GM19468 (cell line): ENCODE data around the gene GPR42.

Experiments
- ATAC-seq: cut with Tn5 transposase; IDR thresholded peaks from one replicate; pipeline ENCODE4 v1.9.1; 2021; ENCODE audit warnings: mild to moderate bottlenecking, moderate library complexity, moderate number of reproducible peaks; ENCODE audit not compliant: unreplicated experiment; ENCODE audit errors: extremely low read depth

Gene GPR42, protein sequence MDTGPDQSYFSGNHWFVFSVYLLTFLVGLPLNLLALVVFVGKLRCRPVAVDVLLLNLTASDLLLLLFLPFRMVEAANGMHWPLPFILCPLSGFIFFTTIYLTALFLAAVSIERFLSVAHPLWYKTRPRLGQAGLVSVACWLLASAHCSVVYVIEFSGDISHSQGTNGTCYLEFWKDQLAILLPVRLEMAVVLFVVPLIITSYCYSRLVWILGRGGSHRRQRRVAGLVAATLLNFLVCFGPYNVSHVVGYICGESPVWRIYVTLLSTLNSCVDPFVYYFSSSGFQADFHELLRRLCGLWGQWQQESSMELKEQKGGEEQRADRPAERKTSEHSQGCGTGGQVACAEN

DNA sequence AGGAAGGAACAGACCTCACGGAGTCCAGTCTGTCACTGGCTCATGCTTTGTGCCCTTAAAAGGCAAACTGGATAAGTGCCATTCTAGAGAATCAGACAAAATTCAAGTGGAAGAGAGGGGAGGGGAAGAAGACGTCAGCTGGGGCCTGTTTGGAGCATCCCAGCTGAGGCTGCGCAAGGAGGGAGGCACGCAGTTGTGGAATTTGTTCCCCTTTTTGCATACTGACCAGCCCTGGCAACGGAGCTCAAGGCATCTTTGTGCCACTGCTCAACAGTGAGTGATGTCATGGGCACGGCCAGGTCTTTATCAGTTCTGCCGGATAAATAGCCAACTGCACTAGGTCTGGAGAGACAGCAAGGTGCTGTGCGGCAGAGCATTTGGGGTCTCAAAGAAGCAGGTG, at the start of gene GPR42:
Gene GPR42 (plus strand): TSS at position 347 of the 400 bp plus-strand sequence. CDS start 292 bp downstream, outside the sequence.
- no peak for ATAC-seq

DNA sequence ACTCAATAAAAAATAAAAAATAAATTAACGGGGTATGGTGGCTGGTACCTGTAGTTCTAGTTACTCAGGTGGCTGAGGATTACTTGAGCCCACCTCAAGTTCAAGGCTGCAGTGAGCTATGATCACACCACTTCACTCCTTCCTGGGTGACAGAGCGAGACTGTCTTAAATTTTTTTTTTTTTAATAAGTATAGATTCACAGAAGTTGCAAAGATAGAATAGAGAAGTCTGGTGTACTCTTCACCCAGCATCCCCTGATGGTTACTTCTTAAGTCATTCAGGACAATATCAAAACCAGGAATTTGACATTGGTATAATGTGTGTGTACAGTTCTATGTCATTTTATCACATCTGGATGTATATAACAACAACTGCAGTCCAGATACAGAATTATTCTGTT, 49.6 kb upstream of the GPR42 start:
- no peak for ATAC-seq

DNA sequence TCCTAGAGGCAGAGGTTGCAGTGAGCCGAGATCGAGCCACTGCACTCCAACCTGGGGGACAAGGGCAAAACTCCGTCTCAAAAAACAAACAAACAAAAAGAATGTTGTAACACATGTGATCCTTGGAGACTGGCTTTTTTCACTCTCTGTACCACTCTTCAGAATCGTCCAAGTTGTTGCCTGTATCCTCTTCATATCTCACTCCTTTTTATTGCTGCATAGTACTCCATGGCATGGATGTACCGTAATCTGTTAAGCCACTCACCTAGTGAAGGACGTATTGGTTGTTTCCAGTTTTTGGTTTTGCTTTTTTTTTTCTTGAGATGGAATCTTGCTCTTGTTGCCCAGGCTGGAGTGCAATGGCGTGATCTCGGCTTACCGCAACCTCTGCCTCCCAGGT, 48.9 kb upstream of the GPR42 start:
- no peak for ATAC-seq

DNA sequence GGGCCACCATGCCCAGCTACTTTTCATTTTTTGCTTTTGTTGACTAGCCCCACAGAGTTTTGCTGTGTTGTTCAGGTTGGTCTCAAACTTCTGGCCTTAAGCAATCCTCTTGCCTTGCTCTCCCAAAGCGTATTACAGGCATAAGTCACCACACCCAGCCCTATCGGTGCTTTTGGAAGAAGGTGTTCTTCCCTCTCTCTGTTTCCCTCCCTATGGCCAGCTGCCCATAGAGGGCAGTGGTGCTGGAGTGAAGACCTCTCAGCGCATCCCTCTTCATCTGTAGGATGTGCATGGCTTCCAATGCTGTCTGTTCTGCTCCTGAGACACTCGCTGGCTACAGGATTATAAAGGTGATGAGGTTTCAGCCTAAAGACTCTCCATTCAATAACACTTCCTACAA, 43.2 kb upstream of the GPR42 start:
- ATAC-seq = no peak

DNA sequence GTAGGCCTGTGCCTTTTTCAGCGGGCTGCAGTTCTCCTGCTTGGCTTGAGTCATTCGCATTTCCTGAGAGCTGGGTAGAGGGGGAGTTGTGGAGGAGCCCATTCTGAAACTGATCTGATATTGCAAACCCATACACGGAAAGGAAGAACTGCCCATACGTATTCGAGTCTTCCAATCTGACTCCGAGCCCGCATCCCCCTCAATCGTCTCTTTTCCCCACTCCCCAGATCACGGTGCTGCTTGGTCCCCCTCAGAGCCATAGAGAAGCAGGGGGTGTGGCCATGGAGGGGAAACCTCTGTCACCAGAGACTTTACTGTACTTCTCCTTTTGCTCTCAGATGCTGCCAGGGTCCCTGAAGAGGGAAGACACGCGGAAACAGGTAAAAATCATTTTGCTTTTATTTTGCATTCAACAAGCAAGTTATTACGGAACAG, 42.0 kb upstream of the GPR42 start, which contains the start of gene CD22:
Gene CD22 (plus strand): TSS at position 337 of the 435 bp plus-strand sequence. CDS start 2,854 bp downstream, outside the sequence.
- ATAC-seq = no peak

DNA sequence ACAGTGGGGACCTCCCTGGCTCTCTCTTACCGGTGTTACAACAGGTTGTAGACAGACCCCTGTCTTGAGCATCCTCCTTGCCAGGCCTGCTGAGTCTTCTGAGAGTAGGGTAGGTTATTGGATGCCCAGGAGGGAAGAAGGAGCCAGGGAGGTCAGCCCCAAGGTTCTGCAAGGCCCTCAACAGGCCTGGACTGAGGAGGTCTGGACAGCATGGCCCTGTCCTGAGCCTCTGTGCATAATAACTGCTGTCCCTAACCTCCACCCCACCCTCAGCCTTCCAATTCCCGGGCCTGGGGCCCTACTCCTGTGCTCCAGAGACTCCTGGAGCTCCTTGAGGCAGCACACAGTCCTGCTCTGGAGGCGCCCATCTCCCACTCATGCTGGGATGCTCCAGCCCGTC, 41.5 kb upstream of the GPR42 start:
- ATAC-seq = no peak

DNA sequence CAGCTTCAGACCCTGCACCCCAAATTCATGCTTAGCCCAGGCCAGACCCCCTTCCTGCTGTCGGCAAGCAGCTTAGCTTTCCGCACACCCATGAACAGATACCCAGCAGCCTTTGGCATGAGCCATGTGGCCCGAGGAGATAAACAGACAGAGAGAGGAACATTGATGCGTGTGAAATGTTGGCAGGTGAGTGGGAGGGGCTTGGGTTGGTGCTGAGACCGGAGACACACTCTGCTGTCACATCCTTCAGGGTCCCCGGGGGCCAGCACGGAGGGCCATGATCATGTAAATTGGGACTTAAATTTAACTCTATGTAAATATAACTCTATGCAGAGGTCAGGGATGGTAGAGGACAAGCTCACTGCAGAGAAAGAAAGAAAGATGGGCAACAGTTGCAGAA, 40.4 kb upstream of the GPR42 start:
- ATAC-seq = peak; percentile 41

DNA sequence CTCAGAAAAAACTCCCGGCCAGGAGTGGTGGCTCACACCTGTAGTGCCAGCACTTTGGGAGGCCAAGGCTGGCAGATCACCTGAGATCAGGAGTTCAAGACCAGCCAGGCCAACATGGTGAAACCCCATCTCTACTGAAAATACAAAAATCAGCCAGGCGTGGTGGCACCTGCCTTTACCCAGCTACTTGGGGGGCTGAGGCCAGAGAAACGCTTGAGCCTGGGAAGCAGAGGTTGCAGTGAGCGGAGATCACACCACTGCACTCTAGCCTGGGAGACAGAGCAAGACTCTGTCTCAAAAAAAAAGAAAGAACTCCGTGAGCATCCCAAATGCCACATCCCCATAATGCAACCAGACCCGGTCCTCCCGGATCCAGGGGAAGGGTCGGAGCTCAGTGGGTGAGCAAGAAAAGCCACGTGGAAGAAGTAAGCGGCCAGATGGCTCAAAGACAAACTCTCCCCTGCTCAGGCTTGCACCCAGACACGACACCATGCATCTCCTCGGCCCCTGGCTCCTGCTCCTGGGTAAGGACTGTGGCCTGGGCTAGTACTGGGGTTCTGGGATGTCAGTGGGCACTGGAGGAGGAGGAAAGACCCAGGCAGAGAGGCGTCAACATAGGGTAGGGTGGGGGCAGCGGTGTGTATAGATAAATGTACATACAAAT, 39.2 kb upstream of the GPR42 start:
- ATAC-seq = no peak

DNA sequence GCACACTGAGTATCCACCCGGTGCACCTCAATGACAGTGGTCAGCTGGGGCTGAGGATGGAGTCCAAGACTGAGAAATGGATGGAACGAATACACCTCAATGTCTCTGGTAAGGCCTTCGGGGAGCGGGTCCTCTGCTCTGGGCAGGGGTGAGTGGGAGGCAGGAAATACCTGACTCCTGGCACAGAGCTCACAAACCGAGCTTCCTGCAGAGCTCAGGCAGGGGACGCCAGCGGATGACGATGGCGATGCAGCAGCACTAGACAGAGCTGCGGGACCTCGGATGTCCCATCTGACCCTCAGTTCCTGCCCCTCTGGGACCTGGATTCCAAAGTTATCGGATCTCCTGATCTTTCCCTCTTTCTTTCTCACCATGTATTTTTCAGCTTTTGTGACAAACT, 38.1 kb upstream of the GPR42 start:
- no peak for ATAC-seq

DNA sequence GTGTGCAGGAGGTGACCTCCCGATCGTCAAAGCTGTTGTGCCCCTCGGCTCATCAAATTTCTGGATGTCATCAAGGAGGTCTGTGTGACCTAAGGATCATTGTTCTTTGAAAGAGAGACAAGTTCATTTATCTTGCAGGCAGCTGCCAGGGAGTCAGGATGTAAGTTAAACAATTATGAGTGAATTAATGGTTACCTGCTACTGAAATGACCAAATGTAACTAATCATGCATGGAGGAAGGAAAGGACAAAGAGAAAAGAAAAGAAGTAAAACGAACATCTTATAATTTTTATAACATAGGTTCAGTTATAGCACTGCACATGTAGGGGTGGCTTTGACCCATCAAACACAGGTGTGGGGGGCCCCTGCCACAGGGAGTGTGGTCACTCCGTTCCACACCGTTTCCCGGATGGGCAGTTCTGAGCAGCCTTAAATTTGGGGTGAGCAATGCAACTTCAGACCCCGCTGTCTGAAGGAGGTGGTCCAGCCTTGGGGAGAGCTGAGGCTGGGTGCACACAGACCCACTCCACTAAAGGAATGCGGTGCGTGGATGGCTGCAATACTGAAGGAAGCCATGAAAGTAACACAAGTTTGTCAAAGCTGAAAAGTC, 36.6 kb upstream of the GPR42 start:
- no peak for ATAC-seq

DNA sequence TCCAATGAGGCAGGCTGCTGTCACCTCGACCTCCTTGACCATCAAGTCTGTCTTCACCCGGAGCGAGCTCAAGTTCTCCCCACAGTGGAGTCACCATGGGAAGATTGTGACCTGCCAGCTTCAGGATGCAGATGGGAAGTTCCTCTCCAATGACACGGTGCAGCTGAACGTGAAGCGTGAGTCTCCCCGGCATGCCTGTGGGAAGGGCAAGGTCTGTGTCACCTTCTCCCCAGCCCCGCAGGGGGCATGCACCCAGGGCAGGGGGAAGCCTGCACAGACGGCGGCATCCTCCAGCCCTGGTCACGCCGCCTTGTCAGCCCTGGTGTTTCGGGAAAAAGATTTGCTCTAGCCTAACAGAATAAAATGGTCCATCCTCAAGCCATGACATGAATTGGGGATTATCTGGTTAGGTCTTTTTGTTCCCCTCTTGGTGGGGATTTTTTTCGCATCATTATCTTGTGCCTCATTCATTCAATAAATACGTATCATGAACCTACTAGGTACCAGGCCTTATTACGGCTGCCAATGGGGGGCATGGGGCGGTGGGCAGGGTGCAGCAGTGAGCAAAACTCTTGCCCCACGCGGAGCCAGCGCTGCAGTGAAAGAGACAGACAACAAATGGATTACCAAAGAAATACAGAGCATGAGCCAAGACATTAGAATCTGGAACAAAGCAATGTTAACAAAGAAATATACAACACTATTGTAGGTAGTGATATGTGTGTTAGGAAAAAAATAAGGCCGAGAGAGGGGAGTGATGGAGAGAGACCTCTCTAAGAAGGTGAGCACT, 34.5 kb upstream of the GPR42 start:
- ATAC-seq = no peak

DNA sequence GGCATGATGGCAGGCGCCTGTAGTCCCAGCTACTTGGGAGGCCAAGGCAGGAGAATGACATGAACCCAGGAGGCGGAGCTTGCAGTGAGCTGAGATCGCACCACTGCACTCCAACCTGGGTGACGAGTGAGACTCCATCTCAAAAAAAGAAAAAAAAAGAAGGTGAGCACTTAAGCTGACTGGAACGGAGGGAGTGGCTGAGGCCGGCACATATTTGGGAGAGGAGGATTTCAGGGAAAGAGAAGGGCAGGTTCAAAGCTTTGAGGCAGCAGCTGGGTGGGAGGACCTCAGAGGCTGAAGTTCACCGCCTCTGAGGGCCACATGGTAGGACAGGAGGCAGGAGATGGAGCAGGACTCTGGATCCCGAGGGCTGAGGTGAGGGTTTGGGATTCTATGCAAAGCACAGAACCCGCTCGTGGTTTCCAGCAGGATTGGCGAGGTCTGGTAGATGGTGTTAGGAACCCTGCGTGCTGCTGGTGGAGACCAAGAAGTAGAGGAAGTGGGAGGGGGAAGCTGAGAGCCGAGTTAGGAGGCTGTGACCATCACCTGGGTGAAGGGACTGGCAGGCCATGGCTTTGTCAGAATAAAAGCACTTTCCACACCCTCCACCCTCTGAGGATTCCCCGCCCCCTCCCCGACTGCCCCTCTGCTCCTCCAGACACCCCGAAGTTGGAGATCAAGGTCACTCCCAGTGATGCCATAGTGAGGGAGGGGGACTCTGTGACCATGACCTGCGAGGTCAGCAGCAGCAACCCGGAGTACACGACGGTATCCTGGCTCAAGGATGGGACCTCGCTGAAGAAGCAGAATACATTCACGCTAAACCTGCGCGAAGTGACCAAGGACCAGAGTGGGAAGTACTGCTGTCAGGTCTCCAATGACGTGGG, 33.5 kb upstream of the GPR42 start:
- ATAC-seq = no peak

DNA sequence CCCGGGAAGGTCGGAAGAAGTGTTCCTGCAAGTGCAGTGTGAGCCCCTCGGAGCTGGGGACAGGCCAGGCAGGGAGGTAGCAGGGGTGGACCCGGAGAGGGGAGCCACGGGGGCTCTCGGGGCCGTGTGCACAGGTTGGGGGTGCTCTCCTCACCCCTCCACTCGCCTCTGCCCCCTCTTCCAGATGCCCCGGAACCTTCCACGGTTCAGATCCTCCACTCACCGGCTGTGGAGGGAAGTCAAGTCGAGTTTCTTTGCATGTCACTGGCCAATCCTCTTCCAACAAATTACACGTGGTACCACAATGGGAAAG, 32.9 kb upstream of the GPR42 start:
- no peak for ATAC-seq

DNA sequence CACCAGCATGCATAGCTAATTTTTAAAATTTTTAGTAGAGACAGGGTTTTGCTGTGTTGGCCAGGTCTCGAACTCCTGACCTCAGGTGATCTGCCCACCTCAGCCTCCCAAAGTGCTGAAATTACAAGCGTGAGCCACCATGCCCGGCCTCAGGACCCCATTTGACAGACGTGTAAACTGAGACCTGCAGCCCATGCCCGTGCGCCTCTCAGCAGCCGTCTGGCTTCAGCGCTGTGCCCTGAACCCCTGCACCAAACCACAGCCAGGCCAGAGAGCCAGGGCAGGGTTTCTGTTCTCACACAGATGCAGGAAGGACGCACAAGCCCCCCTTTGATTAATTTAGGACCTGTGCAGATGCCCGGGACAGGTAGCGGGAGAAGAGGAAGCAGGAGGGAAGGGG, 30.4 kb upstream of the GPR42 start:
- no peak for ATAC-seq

DNA sequence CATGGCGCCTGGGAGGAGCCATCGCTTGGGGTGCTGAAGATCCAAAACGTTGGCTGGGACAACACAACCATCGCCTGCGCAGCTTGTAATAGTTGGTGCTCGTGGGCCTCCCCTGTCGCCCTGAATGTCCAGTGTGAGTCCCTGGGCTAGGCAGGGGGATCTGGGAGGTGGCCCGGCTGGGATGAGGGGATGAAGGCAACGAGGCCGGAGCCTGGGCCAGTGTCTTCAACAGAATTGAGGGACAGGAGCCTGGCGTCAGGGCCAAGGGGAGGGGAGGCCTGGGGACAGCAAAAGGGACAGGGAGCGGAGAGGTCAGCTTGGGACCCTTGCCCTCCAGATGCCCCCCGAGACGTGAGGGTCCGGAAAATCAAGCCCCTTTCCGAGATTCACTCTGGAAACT, 29.9 kb upstream of the GPR42 start:
- no peak for ATAC-seq

DNA sequence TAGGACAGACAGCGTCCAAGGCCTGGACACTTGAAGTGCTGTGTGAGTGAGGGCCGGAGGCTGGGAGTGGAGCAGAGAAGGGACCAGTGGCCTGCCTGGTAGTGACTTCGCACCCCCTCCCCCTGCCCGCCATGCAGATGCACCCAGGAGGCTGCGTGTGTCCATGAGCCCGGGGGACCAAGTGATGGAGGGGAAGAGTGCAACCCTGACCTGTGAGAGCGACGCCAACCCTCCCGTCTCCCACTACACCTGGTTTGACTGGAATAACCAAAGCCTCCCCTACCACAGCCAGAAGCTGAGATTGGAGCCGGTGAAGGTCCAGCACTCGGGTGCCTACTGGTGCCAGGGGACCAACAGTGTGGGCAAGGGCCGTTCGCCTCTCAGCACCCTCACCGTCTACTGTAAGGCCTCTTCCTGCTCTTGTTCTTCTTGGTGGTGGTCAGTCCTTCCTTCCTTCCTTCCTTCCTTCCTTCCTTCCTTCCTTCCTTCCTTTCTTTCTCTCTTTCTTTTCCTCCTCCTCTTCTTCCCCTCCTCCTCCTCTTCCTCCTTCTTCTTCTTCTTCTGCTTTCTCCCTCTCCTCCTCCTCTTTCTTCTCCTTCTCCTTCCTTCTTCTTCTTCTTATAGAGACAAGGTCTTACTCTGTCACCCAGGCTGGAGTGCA, 29.2 kb upstream of the GPR42 start:
- no peak for ATAC-seq

DNA sequence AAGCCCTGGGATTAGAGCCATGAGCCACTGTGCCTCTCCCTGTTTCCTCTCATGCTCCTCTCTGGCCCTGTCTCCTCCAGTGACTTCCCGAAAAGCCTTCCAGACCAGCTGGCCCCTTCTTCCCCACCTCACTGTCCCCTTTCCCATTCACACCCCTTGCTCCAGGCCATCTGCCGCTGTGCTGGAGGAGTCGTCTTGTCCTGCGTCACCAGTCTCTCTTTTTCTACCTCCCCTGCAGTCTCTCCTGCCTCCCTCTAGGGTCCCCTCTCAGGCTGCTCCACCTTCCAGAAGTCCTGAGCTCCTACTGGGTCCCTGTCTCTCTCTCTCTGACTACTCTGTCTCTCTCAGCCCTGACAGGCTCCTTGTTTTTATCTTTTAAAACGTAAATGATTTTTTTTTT, 28.4 kb upstream of the GPR42 start:
- ATAC-seq = no peak

DNA sequence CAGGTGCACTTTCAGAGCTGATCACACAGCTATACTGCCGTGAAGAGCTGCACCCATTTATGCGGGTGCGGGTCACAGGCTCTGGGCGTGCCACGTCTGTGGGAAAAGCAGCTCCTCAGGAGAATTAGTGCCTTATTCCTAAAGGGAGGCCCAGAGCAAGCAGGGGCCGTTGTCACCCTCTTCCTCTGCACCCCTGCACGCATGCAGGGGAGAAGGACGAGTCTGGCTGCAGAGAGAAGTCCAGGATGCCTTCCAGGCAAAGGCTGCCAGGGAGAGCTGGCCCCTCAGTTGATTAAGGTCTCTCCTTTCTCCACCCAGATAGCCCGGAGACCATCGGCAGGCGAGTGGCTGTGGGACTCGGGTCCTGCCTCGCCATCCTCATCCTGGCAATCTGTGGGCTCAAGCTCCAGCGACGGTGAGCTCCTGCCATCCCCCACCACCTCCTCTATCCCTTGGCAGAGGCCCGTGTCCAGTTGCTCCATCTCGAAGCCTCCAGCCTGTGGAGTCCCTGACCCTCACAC, 26.3 kb upstream of the GPR42 start:
- ATAC-seq = no peak

DNA sequence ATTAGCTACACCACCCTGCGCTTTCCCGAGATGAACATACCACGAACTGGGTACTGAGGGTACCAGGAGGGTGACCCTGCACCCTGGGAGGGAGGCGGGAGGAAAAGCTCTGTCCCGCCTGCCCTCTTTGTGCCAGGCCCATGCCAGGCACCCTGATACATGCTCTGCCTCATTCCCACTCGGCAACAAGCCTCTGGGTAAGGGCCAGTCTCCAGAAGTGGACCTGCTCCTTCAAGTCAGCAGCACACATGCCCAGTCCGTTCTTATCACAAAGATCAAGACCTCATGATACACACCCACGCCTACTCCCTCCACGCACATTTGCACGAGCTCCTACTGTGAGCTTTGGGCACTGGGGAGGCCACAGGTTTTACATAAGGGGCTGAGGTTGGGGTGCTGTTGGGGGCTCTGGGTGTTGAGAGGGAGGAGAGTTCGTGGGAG, 25.2 kb upstream of the GPR42 start:
- no peak for ATAC-seq
